HepG2 (cell line): Measurements from ENCODE around the gene METTL14. TPM values are rescaled to one million over a fixed set of nuclear protein-coding genes. Genes with fewer than 3 reads are reported as not detected.

Source experiments
- ATAC-seq: fragments of 200-7000 bp; cut with Tn5 transposase; 3 replicates; pipeline ENCODE4 v1.9.1; 2020; ENCODE audit warnings: mild to moderate bottlenecking, moderate library complexity
- BruUV-seq: library from RNA; stranded (reverse); fragments of 400-500 nt; replicated peaks from 2 replicates; lab custom pipeline; 2021; lab: Mats Ljungman, UMichigan
- CTCF ChIA-PET: fragments of 300-600 bp; formaldehyde crosslinking; extraction: SDS; loops from one replicate; lab custom pipeline; 2021; ENCODE audit warnings: low total read pairs, inconsistent platforms, low intra/inter-chr PET ratio; lab: Yijun Ruan, JAX
- POLR2A ChIA-PET: fragments of 350-600 bp; sonication (Branson Sonifier 250); formaldehyde crosslinking; loops from one replicate; lab custom pipeline; 2020; ENCODE audit warnings: antibody characterized with exemption, inconsistent platforms; lab: Yijun Ruan, JAX
- DNase-seq: peaks from one replicate; pipeline ENCODE4 v3.0.0-alpha.2; 2015; ENCODE audit warnings: low spot score
- FAIRE-seq: peaks from 3 replicates; lab custom pipeline; 2011; peaks lifted over from hg19 to GRCh38; lab: Jason Lieb, UNC
- H2AFZ ChIP-seq: one replicate; pipeline ENCODE4 v1.6.1; 2011; ENCODE audit warnings: low read length, inconsistent platforms
- H3K27ac ChIP-seq: fragments of 300-600 bp; 3 replicates; pipeline ENCODE4 v1.8.0; 2011; ENCODE audit warnings: mixed run types, mild to moderate bottlenecking, mixed read lengths, low read length, inconsistent platforms; ENCODE audit not compliant: insufficient read depth; ENCODE audit errors: extremely low read length
- H3K27me3 ChIP-seq, 2 experiments: fragments of 200-600 bp in 1 of 2; 2 replicates in 1 of 2; 3 replicates in 1 of 2; pipeline versions ENCODE4 v1.6.0 to v1.8.0; 2011; ENCODE audit warnings: low read length in 2 of 2, mild to moderate bottlenecking in 2 of 2, moderate library complexity in 2 of 2, inconsistent platforms in 1 of 2; ENCODE audit not compliant: insufficient read depth in 2 of 2, control insufficient read depth in 1 of 2
- H3K36me3 ChIP-seq, 2 experiments: fragments of 200-600 bp in 1 of 2; replicated peaks in 1 of 2; 2 replicates in 1 of 2; 3 replicates in 1 of 2; pipeline versions ENCODE4 v1.5.1 to v1.8.0; 2011; ENCODE audit warnings: low read length in 2 of 2, inconsistent platforms in 1 of 2; ENCODE audit not compliant: insufficient read depth in 2 of 2, control insufficient read depth in 1 of 2
- H3K4me1 ChIP-seq: 2 replicates; pipeline ENCODE4 v1.5.1; 2012; ENCODE audit warnings: low read length, inconsistent platforms; ENCODE audit not compliant: insufficient read depth
- H3K4me2 ChIP-seq: 2 replicates; pipeline ENCODE4 v1.6.0; 2011; ENCODE audit warnings: low read depth, low read length, inconsistent platforms
- H3K4me3 ChIP-seq, 3 experiments: fragments of 200-600 bp in 1 of 3; sonication (generic), shearing (Covaris generic) in 1 of 3; replicated peaks in 1 of 3; 2 replicates each; pipeline ENCODE4 v1.5.1; 2011 to 2016; ENCODE audit warnings: low read length in 3 of 3, inconsistent platforms in 2 of 3, low read depth in 2 of 3, mild to moderate bottlenecking in 2 of 3, control low read depth in 1 of 3, mixed read lengths in 1 of 3; ENCODE audit not compliant: insufficient read depth in 1 of 3
- H3K79me2 ChIP-seq: one replicate; pipeline ENCODE4 v1.6.1; 2011; ENCODE audit warnings: low read length, inconsistent platforms; ENCODE audit not compliant: insufficient read depth
- H3K9ac ChIP-seq: 2 replicates; pipeline ENCODE4 v1.6.0; 2011; ENCODE audit warnings: mild to moderate bottlenecking, low read depth, low read length, inconsistent platforms; ENCODE audit not compliant: insufficient read depth
- H3K9me3 ChIP-seq: 2 replicates; pipeline ENCODE4 v1.5.1; 2012; ENCODE audit warnings: mild to moderate bottlenecking, low read length
- H4K20me1 ChIP-seq: 2 replicates; pipeline ENCODE4 v1.6.0; 2011; ENCODE audit warnings: inconsistent platforms, mild to moderate bottlenecking, low read length, moderate library complexity; ENCODE audit not compliant: insufficient read depth
- BRD4 ChIP-seq: sonication (generic); formaldehyde crosslinking; IDR thresholded peaks from 2 replicates; pipeline ENCODE4 v1.4.0; 2020; ENCODE audit warnings: missing genetic modification reagents
- FOXJ3 ChIP-seq: sonication (generic); formaldehyde crosslinking; IDR thresholded peaks from 2 replicates; pipeline ENCODE4 v1.4.0; 2020; ENCODE audit warnings: missing genetic modification reagents, mild to moderate bottlenecking, borderline replicate concordance
- GMEB2 ChIP-seq: IDR thresholded peaks from 2 replicates; pipeline ENCODE4 v1.6.1; 2016; ENCODE audit warnings: missing biosample characterization, missing genetic modification reagents, low read depth
- KDM1A ChIP-seq: IDR thresholded peaks from 2 replicates; pipeline ENCODE4 v1.6.1; 2016; ENCODE audit warnings: missing compliant biosample characterization
- NAIF1 ChIP-seq: sonication (generic); formaldehyde crosslinking; IDR thresholded peaks from 2 replicates; pipeline ENCODE4 v1.5.0; 2020; ENCODE audit warnings: mild to moderate bottlenecking, missing genetic modification reagents, borderline replicate concordance
- NRL ChIP-seq: sonication (generic); formaldehyde crosslinking; IDR thresholded peaks from 2 replicates; pipeline ENCODE4 v1.5.0; 2020; ENCODE audit warnings: missing genetic modification reagents, mild to moderate bottlenecking, moderate library complexity, borderline replicate concordance
- PITX1 ChIP-seq: sonication (generic); formaldehyde crosslinking; IDR thresholded peaks from 2 replicates; pipeline ENCODE4 v1.5.1; 2020; ENCODE audit warnings: mild to moderate bottlenecking, missing genetic modification reagents
- POGZ ChIP-seq: sonication (generic); formaldehyde crosslinking; IDR thresholded peaks from 2 replicates; pipeline ENCODE4 v1.4.0; 2020; ENCODE audit warnings: mild to moderate bottlenecking, missing genetic modification reagents
- SMAD3 ChIP-seq: sonication (generic); formaldehyde crosslinking; IDR thresholded peaks from 2 replicates; pipeline ENCODE4 v1.4.0; 2020; ENCODE audit warnings: missing genetic modification reagents
- TFE3 ChIP-seq: IDR thresholded peaks from 2 replicates; pipeline ENCODE4 v1.6.1; 2016
- ZNF143 ChIP-seq: sonication (generic); formaldehyde crosslinking; IDR thresholded peaks from 2 replicates; pipeline ENCODE4 v1.4.0; 2020; ENCODE audit warnings: missing genetic modification reagents
- ZNF784 ChIP-seq: sonication (generic); formaldehyde crosslinking; IDR thresholded peaks from 2 replicates; pipeline ENCODE4 v1.5.1; 2020; ENCODE audit warnings: missing genetic modification reagents, mild to moderate bottlenecking, borderline replicate concordance
- in situ Hi-C: cut with HindIII; loops from 2 replicates; pipeline ENCODE4 v1.10.0; 2017; ENCODE audit warnings: low pct_unique_long_range_greater_than_20kb; ENCODE audit not compliant: extremely low pct_ligation_motif_present
- intact Hi-C: fragments of 100-400 bp; cut with micrococcal nuclease; formaldehyde crosslinking; loops from one replicate; pipeline ENCODE4 v1.10.0; 2022; ENCODE audit not compliant: unreplicated experiment
- polyA plus RNA-seq, 8 experiments: library from polyadenylated mRNA; depleted of rRNA in 3 of 8; stranded (reverse) in 7 of 8; unstranded in 1 of 8; fragments of >200 nt; fragmentation: Illumina TruSeq in 4 of 8; extraction: Trizol in 4 of 8; gene quantifications; 2 replicates each; pipeline versions ENCODE4 v1.2.1 to v1.2.3, GENCODE V29; 2011 to 2016; ENCODE audit warnings: low read depth in 4 of 8, missing spikeins in 1 of 8, mixed read lengths in 1 of 8; ENCODE audit not compliant: insufficient read depth in 1 of 8
- total RNA-seq, 5 experiments: library from RNA; depleted of rRNA; stranded (reverse); fragments of >200 nt; fragmentation: Illumina TruSeq; extraction: Trizol; gene quantifications; 2 replicates each; pipeline ENCODE4 v1.2.3, GENCODE V29; 2016; ENCODE audit warnings: low read depth in 1 of 5

The METTL14 gene
- total and polyA plus RNA-seq, 2 of the 13 experiments (the other 11 are each of a cell fraction or from before 2014, with no cell fraction given): 11.6 to 44.9 TPM

- H4K20me1 ChIP-seq: no peaks in the 10 kb centered on the region; the same call in 1 of the 2 replicates
- H2AFZ ChIP-seq: no peak overlapping the region
- H3K36me3 ChIP-seq: peaks cover 13 to 73% of the 10 kb centered on the region in 2 experiments
- POLR2A ChIA-PET: no interaction called here
- no peaks in the 10 kb centered on the region for H3K9me3 ChIP-seq
- in situ Hi-C loops: no loop called here
- no peak overlapping the region for H3K27ac ChIP-seq
- ATAC-seq (no peak), DNase-seq (no peak)
- no peaks in the 10 kb centered on the region for H3K79me2 ChIP-seq
- no peak overlapping the region for H3K4me3 ChIP-seq
- H3K9ac ChIP-seq: no peak overlapping the region
- H3K4me1 ChIP-seq: 0 out of 2 replicates have a peak, but pooled peaks cover 6% of the 10 kb centered on the region
- TF ChIP-seq BRD4 (CRISPR knock-in tag) (no peak), TFE3 (CRISPR knock-in tag) (no peak), SMAD3 (CRISPR knock-in tag) (no peak), POGZ (CRISPR knock-in tag) (no peak), NRL (CRISPR knock-in tag) (no peak), ZNF784 (CRISPR knock-in tag) (no peak), ZNF143 (no peak), PITX1 (no peak), NAIF1 (CRISPR knock-in tag) (no peak), KDM1A (CRISPR knock-in tag) (no peak), FOXJ3 (CRISPR knock-in tag) (no peak), GMEB2 (CRISPR knock-in tag) (no peak)
- TF ChIP-seq, all 625 proteins: peak for 0
- Histone ChIP-seq H3K4me2 (no peak overlapping the region), H3K27me3 (no peaks in the 10 kb centered on the region)
- BruUV-seq: no TSS peak
- intact Hi-C loops: no loop called here
- no peak for FAIRE-seq
- CTCF ChIA-PET: no interaction called here
These were observed 51.7 kb downstream of the METTL14 start for GRCh38 chr4:118736900-118737299.
